SU-DHL-6 (cell line): ENCODE results near the gene DDX54.
A peak's percentile ranks its signal among the peaks of the same experiment; 100 is the strongest.

ENCODE experiments used
- H2AFZ ChIP-seq: fragments of 200-600 bp; sonication (generic); 2 replicates; pipeline ENCODE4 v1.6.1; 2014; ENCODE audit warnings: low read depth, mild to moderate bottlenecking, moderate library complexity, mixed read lengths, antibody characterized with exemption, low read length; ENCODE audit not compliant: severe bottlenecking
- H3F3A ChIP-seq: fragments of 200-600 bp; shearing (Covaris generic); 2 replicates; pipeline ENCODE4 v1.6.0; 2016; ENCODE audit warnings: antibody characterized with exemption, mild to moderate bottlenecking; ENCODE audit not compliant: insufficient read depth
- H3K27ac ChIP-seq: fragments of 200-600 bp; sonication (generic); 2 replicates; pipeline ENCODE4 v1.5.1; 2016; ENCODE audit warnings: low read depth, mild to moderate bottlenecking, low read length, moderate library complexity, mixed read lengths
- H3K27me3 ChIP-seq: fragments of 200-600 bp; sonication (generic), shearing (Covaris generic); 2 replicates; pipeline ENCODE4 v1.6.0; 2014; ENCODE audit warnings: mild to moderate bottlenecking, low read length
- H3K36me3 ChIP-seq: fragments of 200-600 bp; sonication (generic); 2 replicates; pipeline ENCODE4 v1.6.1; 2014; ENCODE audit warnings: mild to moderate bottlenecking, low read length, mixed read lengths
- H3K4me2 ChIP-seq: fragments of 300-600, 200-600 bp; shearing (Covaris generic), sonication (generic); 2 replicates; pipeline ENCODE4 v1.6.0; 2014; ENCODE audit warnings: low read length, low read depth, mild to moderate bottlenecking; ENCODE audit not compliant: poor library complexity, severe bottlenecking
- H3K4me3 ChIP-seq: fragments of 200-600 bp; sonication (generic); 2 replicates; pipeline ENCODE4 v1.5.1; 2014; ENCODE audit warnings: antibody characterized with exemption, low read length, mild to moderate bottlenecking, mixed read lengths; ENCODE audit not compliant: insufficient read depth, poor library complexity, severe bottlenecking
- H3K79me2 ChIP-seq: fragments of 200-600 bp; sonication (generic); 2 replicates; pipeline ENCODE4 v1.6.1; 2014; ENCODE audit warnings: mild to moderate bottlenecking, low read length, moderate library complexity; ENCODE audit not compliant: insufficient read depth
- H3K9ac ChIP-seq: fragments of 200-600 bp; sonication (generic); 2 replicates; pipeline ENCODE4 v1.7.0; 2014; ENCODE audit warnings: mild to moderate bottlenecking, low read length
- H3K9me2 ChIP-seq: fragments of 200-600 bp; sonication (generic); replicated peaks from 2 replicates; pipeline ENCODE4 v1.6.1; 2014; ENCODE audit warnings: low read length; ENCODE audit not compliant: insufficient read depth
- H3K9me3 ChIP-seq: fragments of 200-600 bp; sonication (generic); 2 replicates; pipeline ENCODE4 v1.6.1; 2014; ENCODE audit warnings: low read length, mixed read lengths; ENCODE audit not compliant: insufficient read depth
- H4K20me1 ChIP-seq: fragments of 200-600 bp; sonication (generic); 2 replicates; pipeline ENCODE4 v1.6.1; 2014; ENCODE audit warnings: low read depth, mild to moderate bottlenecking, antibody characterized with exemption, low read length, moderate library complexity, mixed read lengths
- EZH2phosphoT487 ChIP-seq: fragments of 200-600 bp; sonication (generic), shearing (Covaris generic); conservative IDR thresholded peaks from 2 replicates; pipeline ENCODE4 v1.6.1; 2018; ENCODE audit warnings: mild to moderate bottlenecking, antibody characterized with exemption, low read length, moderate library complexity, mixed read lengths
- TF ChIP-seq, protein P1 (sequence below): fragments of 200-600 bp; sonication (generic); IDR thresholded peaks from one replicate; pipeline ENCODE4 v1.5.1; 2017; ENCODE audit warnings: antibody characterized with exemption, mild to moderate bottlenecking, low read length, moderate library complexity; ENCODE audit not compliant: insufficient read depth, poor library complexity, severe bottlenecking

DDX54 gene

DNA sequence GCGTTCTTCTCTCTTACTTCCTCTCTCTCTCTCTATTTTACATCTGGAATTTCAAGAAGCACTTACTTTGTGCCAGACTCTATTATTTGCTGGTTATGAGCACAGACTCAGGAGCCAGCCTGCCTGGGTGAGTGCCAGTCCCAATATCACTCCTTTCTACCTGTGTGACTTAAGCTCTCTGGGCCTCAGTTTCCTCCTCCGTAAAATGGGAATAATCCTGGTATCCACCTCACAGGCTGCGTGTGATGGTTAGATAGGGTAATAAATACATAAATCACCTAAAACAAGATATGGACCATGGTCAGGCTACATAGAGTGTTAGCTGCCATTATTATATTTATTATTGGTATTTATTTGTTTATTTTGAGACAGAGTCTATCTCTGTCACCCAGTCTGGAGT, 74.0 kb downstream of the DDX54 start:
- H3K9me2 ChIP-seq: no peaks in the 10 kb centered on the region
- H3K4me2 ChIP-seq: no peak overlapping the region
- no peaks in the 10 kb centered on the region for H3K79me2 ChIP-seq
- TF ChIP-seq, protein P1, sequence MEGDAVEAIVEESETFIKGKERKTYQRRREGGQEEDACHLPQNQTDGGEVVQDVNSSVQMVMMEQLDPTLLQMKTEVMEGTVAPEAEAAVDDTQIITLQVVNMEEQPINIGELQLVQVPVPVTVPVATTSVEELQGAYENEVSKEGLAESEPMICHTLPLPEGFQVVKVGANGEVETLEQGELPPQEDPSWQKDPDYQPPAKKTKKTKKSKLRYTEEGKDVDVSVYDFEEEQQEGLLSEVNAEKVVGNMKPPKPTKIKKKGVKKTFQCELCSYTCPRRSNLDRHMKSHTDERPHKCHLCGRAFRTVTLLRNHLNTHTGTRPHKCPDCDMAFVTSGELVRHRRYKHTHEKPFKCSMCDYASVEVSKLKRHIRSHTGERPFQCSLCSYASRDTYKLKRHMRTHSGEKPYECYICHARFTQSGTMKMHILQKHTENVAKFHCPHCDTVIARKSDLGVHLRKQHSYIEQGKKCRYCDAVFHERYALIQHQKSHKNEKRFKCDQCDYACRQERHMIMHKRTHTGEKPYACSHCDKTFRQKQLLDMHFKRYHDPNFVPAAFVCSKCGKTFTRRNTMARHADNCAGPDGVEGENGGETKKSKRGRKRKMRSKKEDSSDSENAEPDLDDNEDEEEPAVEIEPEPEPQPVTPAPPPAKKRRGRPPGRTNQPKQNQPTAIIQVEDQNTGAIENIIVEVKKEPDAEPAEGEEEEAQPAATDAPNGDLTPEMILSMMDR: no peak
- TF ChIP-seq EZH2phosphoT487: no peak
- H3K27me3 ChIP-seq: no peaks in the 10 kb centered on the region
- no peak overlapping the region for H3K4me3 ChIP-seq
- no peaks in the 10 kb centered on the region for H3K36me3 ChIP-seq
- peaks cover 14% of the 10 kb centered on the region for H3F3A ChIP-seq
- no peak overlapping the region for H2AFZ ChIP-seq
- H4K20me1 ChIP-seq: no peaks in the 10 kb centered on the region
- H3K9ac ChIP-seq: no peak overlapping the region
- H3K9me3 ChIP-seq: no peaks in the 10 kb centered on the region
- no peak overlapping the region for H3K27ac ChIP-seq

DNA sequence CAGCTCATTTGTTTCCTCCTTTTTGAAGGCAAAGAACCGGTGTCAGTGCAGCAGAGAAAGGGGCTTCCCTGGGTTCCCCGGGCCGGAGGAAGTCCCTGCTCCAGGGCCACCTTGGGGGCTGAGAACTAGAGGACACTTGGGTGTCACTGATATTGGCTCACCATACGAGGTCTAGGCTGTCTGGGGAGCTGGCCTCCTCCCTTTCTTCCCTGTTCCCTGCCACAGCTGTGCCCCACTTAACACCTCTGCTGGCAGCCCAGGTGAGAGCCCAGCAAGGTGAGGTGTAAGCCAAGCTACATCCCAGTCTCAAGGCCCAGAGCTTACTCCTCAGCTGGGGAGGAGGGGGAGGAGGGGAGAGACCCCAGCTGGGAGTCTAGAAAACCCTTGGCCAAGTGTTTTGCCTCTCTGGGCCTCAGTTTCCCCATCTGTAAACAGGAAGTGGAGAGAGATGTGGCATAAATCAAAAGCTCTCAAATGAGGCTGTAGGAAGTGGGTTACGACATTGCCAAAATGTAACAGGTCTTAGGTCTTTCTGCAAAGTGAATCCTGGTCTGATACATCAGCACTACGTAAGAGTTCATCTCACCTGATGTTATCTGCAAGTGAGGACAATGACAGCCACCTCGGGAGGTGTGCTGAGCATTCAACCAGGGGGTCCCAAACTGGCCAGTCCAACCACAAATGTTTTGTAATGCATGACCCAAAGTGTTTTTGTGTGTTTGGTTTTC, 75.2 kb downstream of the DDX54 start:
- no peak for TF ChIP-seq EZH2phosphoT487
- TF ChIP-seq, protein P1: no peak
- Histone ChIP-seq H3F3A (peaks cover 25% of the 10 kb centered on the region), H3K79me2 (no peaks in the 10 kb centered on the region), H3K9me3 (no peaks in the 10 kb centered on the region), H4K20me1 (no peaks in the 10 kb centered on the region), H2AFZ (no peak overlapping the region), H3K4me3 (no peak overlapping the region), H3K9me2 (no peaks in the 10 kb centered on the region), H3K36me3 (no peaks in the 10 kb centered on the region), H3K27me3 (no peaks in the 10 kb centered on the region), H3K4me2 (no peak overlapping the region), H3K27ac (peak overlapping the region; percentile 24), H3K9ac (no peak overlapping the region)

DNA sequence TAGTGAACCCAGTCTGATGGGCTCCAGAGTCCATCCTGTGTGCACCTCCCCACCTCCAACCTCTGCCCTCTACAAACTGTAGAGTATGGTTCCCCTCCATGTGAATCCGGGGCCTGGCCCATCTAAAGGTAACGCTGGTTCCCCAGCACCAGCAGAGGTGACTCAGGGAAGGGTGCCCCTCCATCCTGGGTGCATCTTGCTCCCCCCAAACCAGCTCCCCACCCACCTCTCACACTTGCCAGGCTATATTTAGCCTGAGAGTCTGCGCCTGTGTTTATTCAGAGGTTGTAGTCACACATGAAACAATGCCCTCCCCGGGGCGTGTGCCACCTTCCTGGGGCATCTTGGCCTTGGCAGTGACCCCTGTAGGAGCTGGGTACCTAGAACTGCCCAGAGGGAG, 75.9 kb downstream of the DDX54 start:
- no peak for TF ChIP-seq EZH2phosphoT487
- TF ChIP-seq, protein P1: no peak
- Histone ChIP-seq H3K9ac (no peak overlapping the region), H3K4me2 (no peak overlapping the region), H3K9me2 (no peaks in the 10 kb centered on the region), H2AFZ (no peak overlapping the region), H3K27ac (peak overlapping the region; percentile 24), H3K79me2 (peaks cover 4% of the 10 kb centered on the region; the same call in 1 of the 2 replicates), H3K27me3 (no peaks in the 10 kb centered on the region), H3K4me3 (no peak overlapping the region), H3F3A (peaks cover 25% of the 10 kb centered on the region), H3K9me3 (no peaks in the 10 kb centered on the region), H4K20me1 (no peaks in the 10 kb centered on the region), H3K36me3 (no peaks in the 10 kb centered on the region)
